HL-60/S4 treated with phorbol 12-myristate 13-acetate at 8.2 ng/mL for 4 days and 3 days (cell line): Measurements from ENCODE around the gene CDC45.

ENCODE experiments used
- in situ Hi-C: fragments of 300-500 bp; cut with MboI; formaldehyde crosslinking; loops from 2 replicates; pipeline ENCODE4 v1.15.0; 2022; ENCODE audit warnings: low sequenced_read_pairs

Gene CDC45

GRCh38 chr22:19553201-19553600 lies 73.5 kb downstream of the CDC45 start:
- in situ Hi-C loops = no loop called here

GRCh38 chr22:19554834-19555404 lies 75.2 kb downstream of the CDC45 start:
- in situ Hi-C loops = no loop called here

DNA sequence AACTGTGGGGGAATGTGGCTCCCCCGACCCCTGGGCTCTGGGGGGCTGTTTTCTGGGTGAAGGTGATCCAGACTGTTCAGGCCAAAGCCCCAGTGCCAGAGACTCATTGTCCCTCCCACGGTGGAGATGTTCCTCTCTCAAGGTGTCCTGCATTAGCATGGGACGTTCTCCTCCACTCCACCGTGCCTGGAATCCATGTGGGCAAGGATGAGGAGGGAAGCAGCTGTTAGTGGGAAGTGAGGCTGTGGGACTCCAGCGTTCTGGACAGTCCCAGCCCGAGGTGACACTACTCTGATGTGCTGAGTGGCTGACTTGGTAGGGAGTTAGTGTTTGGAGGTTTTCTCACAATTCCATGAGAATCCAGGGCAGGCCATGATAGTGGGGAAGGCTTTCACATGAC lies 75.9 kb downstream of the CDC45 start:
- in situ Hi-C loops = no loop called here

- in situ Hi-C loops = no loop called here
These were observed 77.3 kb downstream of the CDC45 start for GRCh38 chr22:19556963-19557545.

- in situ Hi-C loops = no loop called here
These were observed 79.6 kb downstream of the CDC45 start for GRCh38 chr22:19559324-19559811.

DNA sequence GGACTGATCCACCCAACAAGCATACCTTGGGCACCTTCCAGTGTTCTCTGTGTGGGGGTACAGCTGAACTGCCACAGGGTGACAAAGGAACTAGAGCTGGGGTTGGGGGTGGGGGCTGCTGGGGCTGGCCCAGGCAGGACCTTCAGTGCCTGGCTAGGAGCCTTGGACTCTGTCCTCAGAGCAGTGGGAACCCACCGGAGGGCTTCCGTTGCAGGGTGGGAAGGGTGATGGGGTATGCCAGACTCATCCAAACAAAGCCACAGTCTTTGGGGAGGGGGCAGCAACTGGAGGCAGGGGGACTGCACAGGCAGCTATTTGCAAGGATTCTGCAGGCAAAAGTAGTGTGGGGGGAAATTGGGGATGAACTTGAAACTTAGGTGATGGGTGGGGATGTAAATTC lies 80.2 kb downstream of the CDC45 start:
- in situ Hi-C loops = no loop called here

DNA sequence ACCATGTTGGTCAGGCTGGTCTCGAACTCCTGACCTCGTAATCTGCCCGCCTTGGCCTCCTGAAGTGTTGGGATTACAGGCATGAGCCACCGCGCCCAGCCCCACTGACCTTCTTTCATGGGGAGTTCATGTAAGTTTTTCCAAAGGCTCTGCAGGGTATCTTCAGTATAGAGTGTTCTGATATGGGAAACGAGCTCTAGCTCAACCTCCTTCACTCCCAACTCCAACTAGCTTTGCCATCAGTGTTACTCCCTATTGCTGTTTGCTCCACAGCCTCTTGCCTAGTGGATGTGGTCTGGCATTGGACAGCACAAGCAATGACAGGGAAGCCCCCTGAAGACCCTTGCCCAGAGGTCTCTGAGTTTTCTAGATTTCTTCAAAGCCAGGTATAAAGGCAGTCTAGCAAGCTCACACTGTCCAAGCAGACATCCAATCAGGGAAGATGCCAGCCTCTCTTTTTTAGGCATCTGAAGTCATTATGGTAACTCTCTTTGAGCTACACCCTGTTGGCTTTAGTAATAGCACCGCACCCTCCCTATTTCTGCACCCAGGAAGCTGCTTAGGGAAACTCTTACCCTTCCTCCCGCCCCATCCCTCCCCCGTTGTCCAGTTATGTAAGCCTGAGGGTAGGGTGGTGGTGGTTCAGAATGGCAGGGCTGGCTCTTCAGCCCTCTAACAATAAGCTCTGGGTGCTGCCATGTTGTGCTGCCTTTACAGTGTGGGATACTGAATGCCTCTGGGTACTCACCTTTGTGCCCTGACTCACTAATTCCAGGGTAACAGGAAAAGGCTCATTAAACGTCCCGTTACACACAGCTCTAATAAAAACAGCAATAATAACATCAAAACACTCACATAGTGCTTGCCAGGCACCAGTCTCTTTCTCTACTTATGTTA lies 85.9 kb downstream of the CDC45 start:
- in situ Hi-C loops = no loop called here

DNA sequence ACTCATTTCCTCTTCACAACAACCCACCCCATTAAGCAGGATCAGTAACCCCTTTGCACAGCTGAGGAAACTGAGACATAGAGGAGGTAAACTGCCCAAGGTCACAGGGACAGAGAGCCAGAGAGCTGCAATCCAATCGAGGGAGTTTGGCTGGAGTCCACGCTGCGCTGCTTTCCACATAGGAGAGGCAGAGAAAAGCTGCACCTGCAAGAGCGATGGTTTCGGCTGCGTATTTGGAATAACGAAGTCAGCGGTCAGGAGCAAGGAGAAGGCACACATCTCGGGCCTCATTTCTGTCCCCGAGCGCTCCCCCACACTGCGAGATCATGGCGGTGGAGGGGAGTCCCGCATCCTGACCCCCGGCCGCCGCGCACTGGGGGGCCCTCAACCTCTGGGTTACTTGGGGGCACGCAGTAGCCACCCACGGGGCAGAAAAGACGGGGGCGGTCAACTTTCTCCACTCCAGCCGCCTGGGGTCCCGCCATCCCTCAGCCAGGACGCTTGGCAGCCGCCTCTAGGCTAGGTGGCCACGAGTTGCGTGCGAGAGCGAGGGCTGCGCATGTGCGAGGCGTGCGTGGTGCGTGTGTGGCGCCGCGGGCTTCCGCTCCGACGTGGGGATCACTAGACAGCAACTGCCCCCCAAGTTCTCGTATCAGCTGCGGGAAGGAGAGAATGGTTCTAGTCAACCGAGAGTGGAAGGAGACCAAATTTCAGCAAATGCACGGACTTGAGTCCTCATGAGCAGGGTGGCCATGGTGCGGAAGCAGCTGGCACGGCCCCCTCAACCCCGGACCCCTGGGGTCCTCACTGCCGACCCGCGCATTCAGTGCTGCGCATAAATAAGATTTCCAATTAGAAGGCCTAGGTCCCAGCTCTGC lies 86.8 kb downstream of the CDC45 start:
- in situ Hi-C loops = no loop called here

- in situ Hi-C loops = no loop called here
These were observed 87.7 kb downstream of the CDC45 start for GRCh38 chr22:19567157-19568009.

GRCh38 chr22:19568337-19569275 lies 88.9 kb downstream of the CDC45 start:
- in situ Hi-C loops = no loop called here

DNA sequence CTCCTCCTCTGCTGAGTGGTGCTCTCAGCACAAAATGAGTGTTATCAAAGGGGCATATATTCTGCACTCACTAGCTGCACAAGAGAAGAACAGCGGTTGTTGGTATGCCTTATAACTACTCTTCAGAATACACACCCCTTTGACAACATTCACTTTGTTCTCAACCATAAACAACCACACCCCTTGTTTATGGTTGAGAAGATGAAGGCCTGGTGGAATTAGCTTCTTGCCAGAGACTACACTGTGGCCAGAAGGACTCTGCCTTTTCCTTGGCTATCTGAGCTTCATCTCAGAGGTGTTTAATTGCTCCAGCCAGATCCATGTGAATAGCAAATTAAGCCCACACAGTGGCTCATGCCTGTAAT lies 89.5 kb downstream of the CDC45 start:
- in situ Hi-C loops = no loop called here

GRCh38 chr22:19569976-19570375 lies 90.3 kb downstream of the CDC45 start:
- in situ Hi-C loops = no loop called here
